HG03460 (cell line): ENCODE measurements around the gene PPP2R2B.

Experiments
- ATAC-seq: cut with Tn5 transposase; IDR thresholded peaks from one replicate; pipeline ENCODE4 v1.9.1; 2021; ENCODE audit not compliant: unreplicated experiment

PPP2R2B gene

GRCh38 chr5:146667633-146668272, 210.8 kb downstream of the PPP2R2B start:
- ATAC-seq, result no peak

DNA sequence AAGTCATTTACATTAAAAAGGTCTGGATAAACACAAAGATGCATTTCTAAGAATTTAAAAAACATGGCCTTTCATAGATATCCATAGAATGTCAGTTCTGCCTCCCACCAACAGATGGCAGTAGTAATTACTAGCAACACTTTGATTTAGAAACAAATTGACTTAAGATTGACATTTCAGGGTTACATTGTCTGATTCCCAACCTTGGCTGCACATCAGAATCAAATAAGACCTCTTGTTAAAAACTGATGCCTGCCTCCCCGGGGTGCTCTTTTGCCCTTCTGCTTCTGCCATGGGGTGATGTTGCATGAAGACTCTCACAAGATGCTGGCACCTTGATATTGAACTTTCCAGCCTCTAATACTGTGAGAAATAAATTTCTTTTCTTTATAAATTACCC, 216.3 kb downstream of the PPP2R2B start:
- no peak for ATAC-seq

DNA sequence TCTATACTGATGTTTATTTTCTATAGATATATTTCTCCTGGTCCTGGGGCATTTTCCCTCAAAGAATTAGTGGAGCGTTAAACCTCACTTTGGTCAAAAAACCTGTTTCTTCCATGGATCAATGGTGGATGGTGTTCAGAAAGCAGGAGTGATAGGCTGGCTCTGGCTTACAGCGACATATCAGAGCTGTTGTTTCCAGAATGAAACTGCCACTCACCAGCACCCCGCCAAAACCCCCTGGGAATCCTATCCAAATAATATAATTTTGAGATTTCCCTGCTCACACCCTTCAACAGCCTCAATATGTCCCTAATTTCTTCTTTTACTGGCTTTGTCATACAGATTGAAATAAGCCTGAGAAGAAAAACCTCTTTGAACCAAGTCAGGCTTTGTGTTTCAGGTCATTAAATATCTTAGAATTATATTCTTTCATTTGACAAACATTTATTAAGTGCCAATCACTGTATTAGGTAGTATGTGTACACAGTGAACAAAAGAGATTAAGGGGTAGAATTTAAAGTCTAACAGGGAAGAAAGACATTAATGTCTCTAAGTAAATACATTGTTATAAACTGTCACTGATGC, 218.1 kb downstream of the PPP2R2B start:
- ATAC-seq, result no peak

GRCh38 chr5:146659961-146660360, 218.6 kb downstream of the PPP2R2B start:
- no peak for ATAC-seq

DNA sequence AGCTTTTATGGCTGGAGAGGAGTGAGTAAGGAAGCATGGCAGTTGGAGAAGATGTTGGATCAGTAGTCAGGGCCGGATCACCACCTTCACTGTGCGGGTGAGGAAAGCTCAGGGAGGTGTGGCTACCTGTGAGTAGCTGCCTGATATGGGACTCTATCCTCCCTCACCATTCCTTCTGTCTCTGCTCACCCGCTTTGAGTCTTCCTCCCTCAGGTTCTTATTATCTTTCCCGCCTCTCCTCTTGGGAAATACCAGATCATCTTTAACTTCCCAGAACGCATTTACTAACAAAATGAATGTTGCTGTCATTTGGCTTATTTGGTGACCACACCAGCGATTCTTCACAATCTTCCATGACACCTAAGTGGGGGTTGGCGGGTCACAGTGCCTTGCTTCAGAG, 221.9 kb downstream of the PPP2R2B start:
- no peak for ATAC-seq

DNA sequence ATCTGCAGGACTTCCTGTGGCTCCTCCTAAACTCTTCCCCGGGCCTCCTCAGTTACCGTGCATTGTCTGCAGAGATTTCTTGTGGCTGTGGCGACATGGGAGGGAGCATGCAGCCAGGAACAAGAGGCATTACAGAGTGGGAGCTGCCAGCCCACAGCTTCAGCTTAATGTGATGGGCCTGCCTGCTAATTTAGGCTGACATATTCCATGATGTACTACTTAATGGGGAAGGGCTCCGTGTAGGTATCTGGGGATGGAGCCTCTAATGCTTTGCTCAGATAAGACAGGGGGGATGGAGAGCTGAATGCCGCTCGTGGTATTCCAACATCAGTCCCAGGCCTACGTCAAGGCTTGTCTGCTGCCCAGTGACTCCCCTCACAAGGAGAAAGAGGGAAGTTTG, 225.0 kb downstream of the PPP2R2B start:
- no peak for ATAC-seq

- ATAC-seq, result no peak
Observed at GRCh38 chr5:146652547-146652946, 226.0 kb downstream of the PPP2R2B start.

DNA sequence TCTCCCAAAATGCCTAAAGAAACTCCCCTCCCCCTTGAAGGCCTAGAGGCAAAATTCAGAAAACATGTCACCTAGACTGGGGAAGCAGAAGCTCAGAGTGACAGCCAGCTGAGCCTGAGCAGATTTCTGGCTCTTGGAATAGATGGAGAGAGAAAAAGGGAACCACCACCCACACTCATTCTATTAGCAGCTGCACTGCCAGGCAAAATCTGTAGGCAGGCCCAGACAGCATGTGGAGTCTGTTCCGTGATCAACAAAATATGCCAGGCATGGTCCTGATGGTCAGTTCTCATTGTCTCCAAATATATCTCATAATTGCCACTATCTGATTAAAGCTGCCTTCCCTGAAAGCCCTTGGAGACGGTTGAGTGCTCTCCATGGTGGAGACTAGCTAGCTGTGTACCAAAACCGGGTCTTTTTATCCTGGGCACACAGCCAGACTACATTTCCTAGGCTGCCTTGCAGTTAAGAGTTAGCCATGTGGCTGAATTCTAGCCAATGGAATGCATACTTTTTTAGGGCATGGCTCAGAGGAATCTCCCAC, 230.8 kb downstream of the PPP2R2B start:
- ATAC-seq, result no peak

GRCh38 chr5:146646441-146646840, 232.1 kb downstream of the PPP2R2B start:
- no peak for ATAC-seq

DNA sequence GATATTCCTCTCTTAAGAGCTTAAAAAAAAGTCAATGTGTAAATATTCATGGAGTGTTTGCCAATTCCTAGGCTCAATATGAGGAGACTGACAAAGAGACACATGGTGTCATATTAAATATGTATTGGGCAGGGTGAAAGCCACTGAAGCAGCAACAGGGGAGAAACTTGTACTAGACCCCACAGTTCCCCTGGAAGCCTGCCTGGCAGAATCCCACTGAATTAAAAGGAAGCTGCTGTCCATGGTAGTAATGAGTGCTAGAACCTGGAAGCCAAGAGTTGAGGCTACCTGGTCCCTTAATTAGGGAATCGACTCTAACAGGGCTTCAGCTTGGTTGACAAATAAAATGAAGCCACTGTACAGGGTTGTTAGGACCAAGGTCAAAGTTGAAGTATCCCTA, 233.2 kb downstream of the PPP2R2B start:
- ATAC-seq, result no peak

- no peak for ATAC-seq
Observed at GRCh38 chr5:146644831-146645230, 233.7 kb downstream of the PPP2R2B start.

DNA sequence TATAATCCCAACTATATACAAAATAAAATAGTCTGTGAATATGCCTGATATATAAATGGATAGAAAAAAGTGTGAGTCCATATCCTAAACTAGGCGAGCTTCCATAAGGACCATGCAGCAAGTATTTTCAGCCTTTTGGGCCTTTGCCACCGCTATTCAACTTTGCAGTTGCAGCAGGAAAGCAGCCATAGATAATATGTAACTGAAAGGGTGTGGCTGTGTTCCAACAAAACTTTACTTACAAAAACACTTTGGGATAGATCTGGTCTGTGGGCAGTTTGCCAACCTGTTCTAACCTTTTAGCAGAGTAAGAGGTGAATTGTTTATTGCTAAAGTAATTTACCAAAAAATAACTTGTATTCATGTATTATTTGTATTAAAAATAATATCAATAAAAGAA, 234.8 kb downstream of the PPP2R2B start:
- ATAC-seq, result no peak

- no peak for ATAC-seq
Observed at GRCh38 chr5:146642410-146642809, 236.1 kb downstream of the PPP2R2B start.

- no peak for ATAC-seq
Observed at GRCh38 chr5:146641941-146642340, 236.6 kb downstream of the PPP2R2B start.

- ATAC-seq, result no peak
Observed at GRCh38 chr5:146640285-146640896, 238.2 kb downstream of the PPP2R2B start.

GRCh38 chr5:146635443-146635842, 243.1 kb downstream of the PPP2R2B start:
- no peak for ATAC-seq

DNA sequence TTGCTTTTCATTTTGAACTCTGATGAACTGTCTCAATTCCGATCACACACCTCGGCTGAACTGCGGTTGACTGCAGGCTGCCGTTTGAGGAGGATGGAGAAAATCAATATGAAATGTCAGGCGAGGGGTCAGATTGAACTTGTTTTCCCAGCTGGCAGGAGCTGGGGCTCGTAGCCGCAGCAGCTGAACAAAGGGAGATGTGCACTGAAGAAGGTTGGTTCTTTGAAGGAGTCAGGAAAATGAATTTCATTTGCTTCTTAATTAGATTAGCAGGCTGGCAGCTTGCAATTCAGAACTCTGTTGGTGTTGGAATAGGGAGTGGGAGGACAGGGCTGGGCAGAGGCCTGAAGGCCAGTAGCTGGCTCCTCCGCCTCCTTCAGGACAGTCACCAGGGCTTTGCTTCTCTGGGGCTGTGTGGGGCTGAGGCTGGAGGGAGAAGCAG, 245.2 kb downstream of the PPP2R2B start:
- ATAC-seq, result no peak

- ATAC-seq, result no peak
Observed at GRCh38 chr5:146632620-146633322, 245.8 kb downstream of the PPP2R2B start.

- ATAC-seq, result no peak
Observed at GRCh38 chr5:146630472-146630871, 248.1 kb downstream of the PPP2R2B start.

DNA sequence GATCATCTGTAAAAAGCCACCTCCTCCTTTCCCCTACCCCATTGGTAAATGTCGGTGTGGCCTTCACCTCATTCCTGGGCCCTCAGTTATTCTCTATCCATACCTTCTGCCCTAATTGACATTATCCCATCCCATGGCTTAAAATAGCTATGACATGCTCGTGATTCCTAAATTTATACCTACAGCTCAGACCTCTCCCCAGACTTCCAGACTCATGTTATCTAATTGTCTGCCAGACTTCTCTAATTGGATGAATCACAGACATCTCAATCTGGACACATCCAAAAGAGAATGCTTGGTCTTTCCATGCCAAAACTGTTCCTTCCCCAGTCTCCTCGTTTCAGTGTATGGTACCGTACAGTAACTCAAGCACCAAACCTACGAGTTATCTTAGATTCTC, 249.6 kb downstream of the PPP2R2B start:
- ATAC-seq, result no peak

GRCh38 chr5:146626936-146627335, 251.6 kb downstream of the PPP2R2B start:
- no peak for ATAC-seq

- no peak for ATAC-seq
Observed at GRCh38 chr5:146624179-146624578, 254.4 kb downstream of the PPP2R2B start.
